BJ (cell line): ENCODE results near the gene PLPPR2. TPM values are rescaled to one million over a fixed set of nuclear protein-coding genes. Genes with fewer than 3 reads are reported as not detected.
"Not testable (repeated sequence)": the region's sequence is repeated elsewhere in the genome, so short reads cannot be mapped to it uniquely, and the experiment has no call there.

ENCODE experiments used
- CTCF ChIA-PET: fragments of 350-600 bp; formaldehyde crosslinking; extraction: SDS; loops from one replicate; lab custom pipeline; 2021; ENCODE audit warnings: antibody characterized with exemption, inconsistent platforms; lab: Yijun Ruan, JAX
- POLR2A ChIA-PET: fragments of 300-600 bp; sonication (Branson Sonifier 250); formaldehyde crosslinking; extraction: SDS; loops from one replicate; lab custom pipeline; 2021; ENCODE audit warnings: antibody characterized with exemption; lab: Charles Lee
- DNase-seq: peaks from one replicate; pipeline ENCODE4 v3.0.0-alpha.2; 2011; ENCODE audit warnings: low read depth
- H3K27me3 ChIP-seq: 2 replicates; pipeline ENCODE4 v1.6.0; 2011; ENCODE audit warnings: low read length; ENCODE audit not compliant: control insufficient read depth, insufficient read depth
- H3K36me3 ChIP-seq: 2 replicates; pipeline ENCODE4 v1.5.1; 2011; ENCODE audit warnings: low read length; ENCODE audit not compliant: control insufficient read depth, insufficient read depth
- H3K4me3 ChIP-seq: 2 replicates; pipeline ENCODE4 v1.5.1; 2011; ENCODE audit warnings: low read depth, mild to moderate bottlenecking, control low read depth, low read length
- polyA plus RNA-seq: library from polyadenylated mRNA; depleted of rRNA; stranded (reverse); fragments of >200 nt; gene quantifications from 2 replicates; pipeline ENCODE4 v1.2.3, GENCODE V29; 2011
- TF ChIP-seq, protein P1 (sequence below): IDR thresholded peaks from 2 replicates; pipeline ENCODE4 v1.5.1; 2011; ENCODE audit warnings: low read depth, mild to moderate bottlenecking, control low read depth, inconsistent platforms, low read length, moderate library complexity; ENCODE audit not compliant: insufficient read depth

PLPPR2 gene
- polyA plus RNA-seq, 1 experiment: 30.5 TPM

DNA sequence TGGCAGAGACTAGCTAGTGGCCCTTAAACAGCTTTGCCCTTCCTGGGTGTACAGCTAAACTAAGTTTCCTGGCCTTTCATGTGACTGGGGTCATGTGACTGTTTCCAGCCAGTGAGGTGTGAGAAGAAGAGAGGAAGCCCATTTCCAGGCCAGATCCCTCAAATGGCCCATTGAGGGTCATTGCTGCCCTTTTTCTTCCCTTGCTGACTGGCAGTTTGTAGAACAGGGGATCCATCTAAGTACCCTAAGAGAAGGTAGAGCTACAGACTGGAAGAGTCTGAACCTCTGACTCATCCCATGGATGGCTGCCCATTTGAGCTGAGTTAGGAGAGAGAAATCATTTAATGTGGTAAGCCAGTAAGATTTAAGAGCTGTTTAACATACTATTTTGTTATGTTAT is 22.0 kb downstream of the PLPPR2 start:
- no peaks in the 10 kb centered on the region for H3K27me3 ChIP-seq
- H3K4me3 ChIP-seq: no peak overlapping the region
- TF ChIP-seq, protein P1, sequence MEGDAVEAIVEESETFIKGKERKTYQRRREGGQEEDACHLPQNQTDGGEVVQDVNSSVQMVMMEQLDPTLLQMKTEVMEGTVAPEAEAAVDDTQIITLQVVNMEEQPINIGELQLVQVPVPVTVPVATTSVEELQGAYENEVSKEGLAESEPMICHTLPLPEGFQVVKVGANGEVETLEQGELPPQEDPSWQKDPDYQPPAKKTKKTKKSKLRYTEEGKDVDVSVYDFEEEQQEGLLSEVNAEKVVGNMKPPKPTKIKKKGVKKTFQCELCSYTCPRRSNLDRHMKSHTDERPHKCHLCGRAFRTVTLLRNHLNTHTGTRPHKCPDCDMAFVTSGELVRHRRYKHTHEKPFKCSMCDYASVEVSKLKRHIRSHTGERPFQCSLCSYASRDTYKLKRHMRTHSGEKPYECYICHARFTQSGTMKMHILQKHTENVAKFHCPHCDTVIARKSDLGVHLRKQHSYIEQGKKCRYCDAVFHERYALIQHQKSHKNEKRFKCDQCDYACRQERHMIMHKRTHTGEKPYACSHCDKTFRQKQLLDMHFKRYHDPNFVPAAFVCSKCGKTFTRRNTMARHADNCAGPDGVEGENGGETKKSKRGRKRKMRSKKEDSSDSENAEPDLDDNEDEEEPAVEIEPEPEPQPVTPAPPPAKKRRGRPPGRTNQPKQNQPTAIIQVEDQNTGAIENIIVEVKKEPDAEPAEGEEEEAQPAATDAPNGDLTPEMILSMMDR: no peak
- H3K36me3 ChIP-seq: no peaks in the 10 kb centered on the region
- POLR2A ChIA-PET: interaction anchor here (0.6 kb wide), 1 partner anchor 24 kb away, joined by 3 read pairs; no protein-coding TSS in a partner anchor
- DNase-seq: peak; percentile 74
- CTCF ChIA-PET: interaction anchor here (0.7 to 2.5 kb wide), 8 partner anchors 9 to 349 kb away, joined by 3 to 13 read pairs (median 4); partner anchors contain the start of genes ODAD3 and PRKCSH

DNA sequence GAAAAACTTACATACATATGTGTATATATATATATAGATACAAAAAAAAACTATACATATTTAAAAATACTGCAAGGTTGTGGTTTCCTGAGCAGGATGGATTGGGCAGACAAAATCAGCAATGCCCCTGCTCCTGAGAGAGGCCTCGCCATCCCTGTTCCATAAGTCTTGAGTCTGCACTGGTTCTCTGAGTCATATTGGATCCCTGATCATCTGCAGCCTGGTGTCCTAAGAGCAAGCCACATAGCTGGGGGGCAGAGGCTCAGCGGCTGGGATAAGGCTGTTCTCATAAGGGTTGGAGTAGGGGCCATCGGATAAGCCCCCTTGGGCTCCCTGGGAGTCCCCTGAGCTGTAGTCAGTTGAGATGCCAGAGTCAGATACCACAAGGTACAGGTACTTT is 22.5 kb downstream of the PLPPR2 start:
- no peak for DNase-seq
- TF ChIP-seq, protein P1: no peak
- Histone ChIP-seq H3K4me3 (no peak overlapping the region), H3K36me3 (no peaks in the 10 kb centered on the region), H3K27me3 (no peaks in the 10 kb centered on the region)
- ChIA-PET CTCF (interaction anchor here (0.7 to 2.5 kb wide), 7 partner anchors 9 to 181 kb away, joined by 3 to 13 read pairs (median 3); partner anchors contain the start of genes ELOF1, ODAD3 and PRKCSH), POLR2A (interaction anchor here (0.6 kb wide), 1 partner anchor 23 kb away, joined by 3 read pairs; no protein-coding TSS in a partner anchor)

DNA sequence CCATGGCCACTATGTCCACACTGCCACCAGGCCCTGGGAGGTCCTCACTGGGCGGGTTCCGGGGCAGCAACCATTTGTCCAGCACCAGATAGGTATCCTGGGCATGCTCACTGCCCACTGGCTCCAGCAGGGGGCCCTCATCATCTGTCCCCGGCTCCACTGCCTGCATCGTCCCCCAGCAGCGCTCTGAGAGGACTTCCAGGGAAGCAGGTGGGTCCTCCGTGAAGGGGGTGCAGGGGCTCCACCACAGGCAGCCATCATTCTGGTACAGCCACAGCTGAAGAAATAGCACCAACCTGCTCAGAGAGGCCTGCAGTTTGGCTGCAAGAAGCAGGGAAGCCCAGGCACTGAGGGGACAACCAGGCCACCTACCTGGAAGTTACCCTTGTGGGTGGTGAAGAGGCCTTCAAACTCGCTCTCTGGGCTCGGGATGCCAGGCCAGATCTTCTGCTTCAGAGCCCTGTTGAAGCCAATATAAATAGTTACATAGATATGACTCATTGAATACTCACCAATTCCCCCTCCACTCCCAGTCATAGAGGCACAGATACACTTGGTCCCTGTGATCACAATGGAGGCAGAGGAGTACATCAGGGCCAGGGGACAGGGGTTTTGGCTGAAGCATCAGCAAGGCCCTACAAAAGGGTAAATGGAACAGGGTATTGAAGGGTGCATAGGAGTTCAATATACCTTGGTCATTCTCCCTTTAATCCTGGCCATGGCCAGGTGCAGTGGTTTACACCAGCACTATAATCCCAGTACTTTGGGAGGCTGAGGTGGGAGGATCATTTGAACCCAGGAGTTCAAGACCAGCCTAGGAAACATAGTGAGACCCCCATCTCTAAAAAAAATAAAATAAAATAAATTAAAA is 23.3 kb downstream of the PLPPR2 start:
- POLR2A ChIA-PET: no interaction called here
- TF ChIP-seq, protein P1: peak; percentile 58
- H3K4me3 ChIP-seq: no peak overlapping the region
- H3K36me3 ChIP-seq: no peaks in the 10 kb centered on the region
- CTCF ChIA-PET: interaction anchor here (0.7 to 2.5 kb wide), 4 partner anchors 8 to 180 kb away, joined by 3 to 13 read pairs (median 5); partner anchors contain the start of genes ELOF1, ODAD3 and PRKCSH
- no peak for DNase-seq
- H3K27me3 ChIP-seq: no peaks in the 10 kb centered on the region

DNA sequence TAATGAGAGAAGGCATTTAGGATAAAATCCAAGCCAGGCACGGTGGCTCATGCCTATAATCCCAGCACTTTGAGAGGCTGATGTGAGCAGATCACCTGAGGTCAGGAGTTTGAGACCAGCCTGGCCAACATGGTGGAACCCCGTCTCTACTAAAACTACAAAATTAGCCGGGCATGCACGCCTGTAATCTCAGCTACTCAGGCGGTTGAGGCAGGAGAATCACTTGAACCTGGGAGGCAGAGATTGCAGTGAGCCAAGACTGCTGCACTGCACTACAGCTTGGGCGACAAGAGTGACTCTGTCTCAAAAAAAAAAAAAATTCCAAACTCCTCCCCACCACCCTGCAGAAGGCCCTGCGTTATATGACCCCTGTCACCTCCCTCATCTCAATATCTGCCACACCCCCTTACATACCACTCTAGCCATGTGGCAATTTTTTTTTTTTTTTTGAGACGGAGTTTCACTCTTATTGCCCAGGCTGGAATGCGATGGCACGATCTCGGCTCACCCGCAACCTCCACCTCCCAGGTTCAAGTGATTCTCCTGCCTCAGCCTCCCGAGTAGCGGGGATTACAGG is 24.1 kb downstream of the PLPPR2 start:
- DNase-seq, H3K4me3 ChIP-seq, H3K27me3 ChIP-seq, H3K36me3 ChIP-seq, POLR2A ChIA-PET: not testable (repeated sequence)
- CTCF ChIA-PET: interaction anchor here (1.0 to 4.4 kb wide), 2 partner anchors 10 to 103 kb away, joined by 3 to 21 read pairs; no protein-coding TSS in a partner anchor

DNA sequence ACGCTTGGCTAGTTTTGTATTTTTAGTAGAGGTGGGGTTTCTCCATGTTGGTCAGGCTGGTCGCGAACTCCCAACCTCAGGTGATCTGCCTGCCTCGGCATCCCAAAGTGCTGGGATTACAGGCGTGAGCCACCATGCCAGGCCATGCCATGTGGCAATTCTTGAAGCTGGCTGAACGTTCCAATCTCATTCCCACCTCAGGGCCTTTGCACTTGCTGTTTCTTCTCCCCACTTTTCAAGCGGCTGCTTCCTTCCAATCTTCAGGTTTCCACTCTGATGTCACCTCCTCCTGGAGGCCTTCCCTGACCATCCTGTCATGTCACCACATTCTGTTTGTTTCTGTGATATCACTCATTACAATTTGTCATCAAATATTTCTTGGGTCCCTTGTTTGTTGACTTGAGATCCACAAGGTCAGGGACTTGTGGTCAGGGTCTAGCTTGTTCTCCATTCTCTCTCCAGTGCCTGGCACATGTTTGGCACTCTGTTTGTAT is 24.7 kb downstream of the PLPPR2 start:
- Histone ChIP-seq H3K36me3 (no peaks in the 10 kb centered on the region), H3K4me3 (no peak overlapping the region), H3K27me3 (no peaks in the 10 kb centered on the region)
- POLR2A ChIA-PET: no interaction called here
- DNase-seq: no peak
- CTCF ChIA-PET: interaction anchor here (1.0 to 4.4 kb wide), 7 partner anchors 10 to 103 kb away, joined by 3 to 21 read pairs (median 12); partner anchors contain the start of genes ODAD3 and PRKCSH
- TF ChIP-seq, protein P1: no peak
